Midbrain (tissue), 1 donor: ENCODE results near the gene RAB11FIP4.

Experiments used
- DNase-seq: peaks from one replicate; lab custom pipeline; 2025; lab: John Stamatoyannopoulos, UW

The RAB11FIP4 gene

DNA sequence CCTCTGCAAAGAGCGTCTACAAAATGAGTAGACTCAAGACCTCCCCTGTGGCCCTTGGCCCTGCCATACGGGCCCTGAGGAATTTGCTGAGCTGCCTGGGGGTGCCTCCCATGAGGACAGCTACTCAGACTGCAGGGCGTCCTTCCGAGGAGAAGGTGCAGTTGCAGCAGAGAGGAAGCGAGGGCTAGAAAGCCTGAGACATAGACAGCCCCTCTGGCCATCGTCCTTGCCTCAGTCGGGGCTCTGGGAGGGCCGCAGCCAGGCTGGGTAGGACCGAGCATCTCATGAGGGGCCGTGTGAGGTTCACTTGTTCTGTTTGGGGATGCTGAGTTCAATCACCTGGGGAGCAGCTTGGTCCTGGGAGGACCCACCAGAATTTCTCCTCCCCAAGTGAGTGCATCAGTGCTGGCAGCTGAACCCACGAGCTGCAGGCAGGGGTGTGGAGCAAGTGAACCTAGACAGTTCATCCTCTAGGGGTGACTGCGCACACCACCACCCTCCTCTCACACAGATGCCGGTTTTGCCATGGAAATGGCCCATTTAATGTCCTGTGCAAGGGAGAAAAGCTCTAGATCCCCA, 20.3 kb downstream of the RAB11FIP4 start:
- no peak for DNase-seq

DNA sequence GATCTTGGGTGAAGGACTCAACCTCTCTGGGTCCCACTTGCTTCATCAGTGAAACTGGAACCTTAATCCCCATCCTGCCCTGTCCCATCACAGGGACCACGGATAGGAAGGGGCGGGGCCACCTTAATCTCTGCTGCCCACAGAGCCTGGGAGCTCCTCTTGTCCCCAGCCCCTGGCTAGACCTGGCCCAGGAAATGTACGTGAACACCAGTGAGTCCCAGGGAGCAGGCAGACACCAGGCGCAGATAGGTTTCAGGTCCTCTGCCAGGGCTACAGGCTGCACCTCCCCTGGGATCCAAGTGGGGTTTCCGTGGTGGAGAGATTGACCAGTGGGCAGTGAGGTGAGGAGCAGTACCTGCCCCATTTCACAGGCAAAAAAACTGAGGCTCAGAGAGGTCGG, 21.0 kb downstream of the RAB11FIP4 start:
- no peak for DNase-seq

DNA sequence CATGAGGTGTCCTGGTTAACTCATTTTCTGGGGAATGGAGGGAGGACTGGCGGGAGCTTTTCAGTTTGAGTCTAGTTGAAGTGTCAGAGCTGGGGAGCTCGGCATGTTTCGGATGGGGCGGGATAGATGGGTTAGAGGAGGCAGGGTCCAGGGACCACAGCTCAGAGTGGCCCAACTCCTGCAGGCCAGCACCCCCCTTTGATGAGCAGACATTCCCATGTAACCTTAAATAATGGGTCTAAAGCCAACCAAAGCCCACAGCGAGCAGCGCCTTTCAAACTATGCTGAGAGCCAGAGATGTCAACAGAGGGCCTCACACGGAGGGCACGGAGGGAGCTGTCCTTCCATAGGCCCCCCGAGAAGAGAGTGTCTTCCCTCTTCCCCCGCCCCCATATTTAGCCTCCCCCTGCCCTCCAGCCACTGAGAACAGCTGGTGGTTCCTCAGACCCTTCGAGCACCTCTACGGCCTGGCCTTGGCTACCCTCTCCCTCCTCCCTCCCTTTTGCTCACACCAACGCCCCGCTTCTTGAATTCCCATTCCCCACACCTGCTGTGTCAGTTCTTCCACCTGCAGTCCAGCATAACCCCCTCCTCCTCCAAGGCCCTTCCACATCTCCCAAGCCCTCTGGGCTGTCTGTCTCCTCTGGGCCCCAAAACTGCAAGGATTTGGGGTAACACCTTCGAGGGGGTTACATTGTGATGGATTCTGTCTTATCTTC, 21.8 kb downstream of the RAB11FIP4 start:
- DNase-seq, result no peak

DNA sequence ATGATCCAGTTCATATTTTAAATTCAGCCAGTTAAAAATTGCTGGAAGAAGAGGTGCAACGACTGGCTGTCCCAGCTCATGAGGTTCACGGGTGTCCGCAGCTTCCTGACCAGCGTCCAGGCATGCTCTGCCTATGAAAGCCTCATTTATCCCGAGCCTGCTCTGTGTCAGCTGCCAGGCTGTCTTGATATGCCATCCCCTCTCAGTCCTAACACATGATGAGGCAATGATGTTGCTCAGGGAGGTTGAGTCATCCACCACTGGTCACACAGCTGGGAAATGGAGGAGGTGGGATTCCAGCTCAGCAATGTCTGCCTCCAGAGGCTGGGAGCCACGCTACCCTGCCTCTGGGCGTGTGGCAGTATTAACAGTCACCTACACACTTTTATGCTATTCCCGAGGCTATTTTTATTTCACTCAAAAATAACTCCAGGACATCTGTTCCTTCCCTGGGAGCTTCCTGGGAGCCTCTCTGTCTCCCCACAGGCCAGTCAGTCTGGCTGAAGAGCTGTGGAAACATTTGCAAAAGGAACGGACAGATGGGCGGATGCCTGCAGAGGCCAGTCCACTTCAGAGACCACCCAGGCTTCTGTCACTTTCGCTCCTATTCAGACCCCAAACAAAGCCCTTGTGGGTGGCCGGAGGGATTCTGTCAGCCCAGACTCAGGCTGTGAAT, 22.5 kb downstream of the RAB11FIP4 start:
- DNase-seq, result peak; percentile 82

DNA sequence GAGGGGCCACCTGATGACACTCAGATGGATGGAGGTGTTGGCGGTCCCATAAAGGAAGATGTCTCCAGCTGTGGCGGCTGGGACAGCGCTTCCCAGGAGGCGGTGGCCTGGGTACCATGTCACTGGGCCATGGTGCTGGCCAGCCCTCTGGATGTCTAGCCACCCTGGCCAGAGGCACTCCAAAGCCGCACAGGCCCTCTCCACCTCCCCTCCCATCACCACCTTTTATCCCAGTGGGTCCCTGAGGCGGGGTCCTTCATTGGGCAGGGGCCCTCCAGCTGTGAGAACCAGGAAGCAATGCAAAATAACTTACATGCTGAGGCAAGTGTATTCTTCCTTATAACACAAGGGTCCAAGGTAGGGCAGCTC, 23.1 kb downstream of the RAB11FIP4 start:
- DNase-seq, result no peak

DNA sequence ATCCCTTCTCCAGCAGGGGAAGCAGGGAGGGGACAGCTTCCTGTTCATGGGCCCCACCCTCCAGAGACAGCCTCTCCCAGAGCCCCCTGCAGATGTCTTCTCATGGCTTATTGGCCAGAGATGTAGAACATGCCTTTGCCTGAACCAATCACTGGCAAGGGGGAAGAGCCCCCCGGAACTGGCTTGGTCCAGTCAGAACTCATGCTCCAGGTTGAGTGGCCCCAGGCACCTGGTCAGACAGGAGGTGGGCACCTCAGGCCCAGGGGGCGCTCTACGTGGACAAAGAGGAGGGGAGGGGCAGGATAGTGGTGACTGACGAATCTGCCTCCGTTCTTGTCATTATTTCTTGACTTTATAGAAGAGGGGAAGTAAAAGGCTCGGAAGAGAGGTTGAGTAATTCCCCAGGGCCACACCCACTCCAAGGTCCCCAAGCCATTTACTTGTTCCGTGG, 23.6 kb downstream of the RAB11FIP4 start:
- no peak for DNase-seq

DNA sequence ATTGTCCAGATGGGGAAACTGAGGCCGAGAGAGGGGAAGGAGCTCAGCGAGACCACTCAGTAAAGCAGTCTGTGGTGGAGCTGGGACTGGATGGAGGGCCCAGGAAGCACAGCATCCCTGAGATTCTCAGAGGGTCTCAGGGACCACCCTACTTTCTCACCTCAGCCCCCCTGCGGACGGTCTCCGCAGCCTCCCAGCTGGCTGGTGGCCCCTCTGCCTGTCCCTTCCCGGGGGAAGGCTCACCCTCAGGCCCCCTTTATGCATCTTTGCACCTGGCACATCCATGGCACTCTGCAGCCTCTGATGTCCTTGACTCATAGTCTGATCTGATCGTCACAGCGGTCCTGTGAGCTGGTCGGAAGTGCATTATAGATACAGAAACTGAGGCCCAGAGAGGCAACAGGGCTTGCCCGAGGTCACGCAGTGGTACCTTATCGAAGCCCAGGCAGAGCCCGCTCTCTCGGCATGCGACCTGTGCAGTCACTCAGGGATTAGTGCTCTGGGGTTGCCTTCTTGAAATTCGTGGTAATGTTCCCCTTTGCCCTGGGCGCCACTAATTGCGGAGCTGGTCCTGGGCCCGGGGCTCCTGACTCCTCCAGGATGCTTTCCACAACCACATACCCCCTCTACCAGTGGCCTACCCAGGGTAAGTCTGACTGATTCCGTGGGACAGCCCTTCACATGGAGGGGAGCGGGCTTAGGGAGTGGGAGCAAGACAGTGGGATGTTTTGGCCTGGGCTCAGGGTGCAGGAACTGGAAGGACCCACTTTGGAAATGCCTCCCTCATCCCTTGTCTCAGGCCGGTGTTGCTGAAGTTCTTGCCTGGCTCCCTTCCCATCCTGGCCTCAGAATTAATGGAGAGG, 24.4 kb downstream of the RAB11FIP4 start:
- no peak for DNase-seq

DNA sequence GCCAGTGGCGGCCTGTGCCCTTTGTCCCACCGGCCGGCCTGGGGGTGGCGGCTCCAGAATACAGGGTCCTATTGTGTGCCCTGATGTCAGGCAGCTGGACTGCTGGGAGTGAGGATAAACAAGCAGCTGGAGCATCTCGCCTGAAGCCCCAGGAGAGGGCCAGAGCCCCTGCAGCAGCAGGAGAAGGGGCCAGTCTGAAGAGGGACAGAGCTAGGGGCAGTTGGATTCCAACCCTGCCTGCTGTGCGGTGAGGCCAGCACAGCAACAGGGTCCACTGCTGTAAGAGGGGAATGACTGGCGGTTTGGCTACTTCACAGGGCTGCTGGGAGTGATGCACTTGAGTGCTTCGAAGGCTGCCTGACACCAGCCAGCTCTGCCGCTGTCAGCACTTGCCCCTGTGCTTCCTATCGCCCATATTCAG, 25.0 kb downstream of the RAB11FIP4 start:
- peak; percentile 89 for DNase-seq

DNA sequence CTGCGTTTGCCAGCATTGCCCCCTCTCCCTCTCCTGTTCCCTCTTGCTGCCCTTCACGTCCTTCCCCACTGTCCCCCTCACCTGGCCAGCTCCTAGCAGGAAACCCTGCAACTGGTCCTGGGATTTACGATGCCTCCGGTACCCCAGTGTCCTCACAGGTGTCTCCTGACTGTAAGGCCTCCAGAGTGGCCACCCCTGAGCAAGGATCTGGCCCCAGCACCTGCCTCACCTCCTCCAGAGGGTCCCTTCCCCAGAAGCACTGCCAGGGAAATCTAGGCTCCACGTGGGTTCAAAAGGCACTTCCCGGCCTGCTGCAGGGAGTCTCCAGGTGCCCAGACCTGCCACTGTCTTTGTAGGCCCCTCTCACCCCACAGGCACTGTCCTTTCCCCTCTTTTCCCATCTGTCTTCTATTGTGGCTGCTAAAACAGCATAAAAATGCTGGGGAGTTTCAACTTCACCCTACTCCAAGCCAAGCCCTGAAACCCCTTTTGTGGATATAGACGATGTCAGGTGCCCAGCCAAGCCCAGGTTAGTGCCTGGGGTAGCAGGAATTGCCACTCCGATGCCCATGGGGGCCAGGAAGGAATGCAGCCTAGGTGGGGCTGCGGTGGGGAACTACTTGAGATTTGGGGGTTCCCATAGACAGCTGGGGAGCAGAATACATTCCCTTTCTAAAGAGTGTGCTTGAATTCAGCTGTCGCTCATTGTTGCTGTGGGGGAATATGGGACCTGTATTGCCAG, 25.7 kb downstream of the RAB11FIP4 start:
- no peak for DNase-seq

DNA sequence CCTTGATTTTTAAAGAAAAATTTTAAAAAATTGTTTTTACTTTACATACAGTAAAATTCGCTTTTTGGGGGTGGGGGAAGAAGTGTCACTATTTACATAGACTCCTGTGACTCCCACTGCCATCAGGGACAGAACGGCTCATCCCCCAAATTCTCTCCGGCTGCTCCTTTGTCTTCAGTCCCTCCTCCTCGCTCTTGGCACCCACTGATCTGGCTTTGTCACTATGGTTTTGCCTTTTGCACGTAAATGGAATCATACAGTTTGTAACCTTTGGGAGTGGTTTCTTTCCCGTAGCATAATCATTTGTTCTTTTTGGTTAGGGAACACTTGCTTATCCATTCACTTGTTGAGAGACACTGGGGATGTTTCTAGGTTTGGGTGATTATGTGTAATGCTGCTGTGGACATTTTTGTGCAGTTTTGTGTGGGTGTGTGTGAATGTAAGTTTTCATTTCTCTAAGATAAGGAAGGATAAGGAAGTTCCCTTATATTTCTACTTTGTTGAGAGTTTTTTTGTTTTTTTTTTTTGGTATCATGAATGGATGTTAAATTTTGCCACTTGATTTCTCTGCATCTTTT, 27.4 kb downstream of the RAB11FIP4 start:
- DNase-seq, result no peak

DNA sequence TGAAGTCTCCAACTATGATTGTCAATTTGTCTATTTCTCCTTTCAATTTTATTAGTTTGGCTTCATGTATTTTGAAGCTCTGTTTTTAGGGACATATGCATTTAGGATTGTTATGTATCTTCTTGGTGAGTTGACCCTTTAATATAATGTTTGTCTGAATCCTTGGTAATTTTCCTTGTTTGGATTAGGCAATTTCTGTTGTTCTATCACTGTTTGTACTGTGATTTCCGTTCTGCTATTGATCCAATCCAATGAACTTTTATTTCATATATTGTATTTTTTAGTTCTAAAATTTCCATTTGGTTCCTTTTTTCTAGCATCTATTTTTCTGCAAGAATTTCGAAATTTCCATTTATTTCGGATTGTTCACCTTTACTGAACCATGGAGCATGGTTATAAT, 31.0 kb downstream of the RAB11FIP4 start:
- DNase-seq, result no peak

DNA sequence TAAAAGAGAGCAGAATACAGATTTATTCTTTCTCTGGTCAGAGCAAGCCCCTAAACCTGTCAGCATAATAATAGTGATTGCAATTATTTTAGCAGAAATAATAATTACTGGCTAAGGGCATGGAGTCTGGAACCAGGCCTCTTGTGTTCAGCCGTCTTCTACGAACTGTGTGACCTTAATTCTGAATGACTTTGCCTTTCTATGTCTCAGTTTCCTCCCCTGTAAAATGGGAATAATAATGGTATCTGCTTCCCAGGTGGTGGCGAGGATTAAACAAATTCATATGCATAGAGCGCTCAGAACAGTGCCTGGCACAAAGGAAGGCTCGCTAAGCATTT, 33.4 kb downstream of the RAB11FIP4 start:
- no peak for DNase-seq

DNA sequence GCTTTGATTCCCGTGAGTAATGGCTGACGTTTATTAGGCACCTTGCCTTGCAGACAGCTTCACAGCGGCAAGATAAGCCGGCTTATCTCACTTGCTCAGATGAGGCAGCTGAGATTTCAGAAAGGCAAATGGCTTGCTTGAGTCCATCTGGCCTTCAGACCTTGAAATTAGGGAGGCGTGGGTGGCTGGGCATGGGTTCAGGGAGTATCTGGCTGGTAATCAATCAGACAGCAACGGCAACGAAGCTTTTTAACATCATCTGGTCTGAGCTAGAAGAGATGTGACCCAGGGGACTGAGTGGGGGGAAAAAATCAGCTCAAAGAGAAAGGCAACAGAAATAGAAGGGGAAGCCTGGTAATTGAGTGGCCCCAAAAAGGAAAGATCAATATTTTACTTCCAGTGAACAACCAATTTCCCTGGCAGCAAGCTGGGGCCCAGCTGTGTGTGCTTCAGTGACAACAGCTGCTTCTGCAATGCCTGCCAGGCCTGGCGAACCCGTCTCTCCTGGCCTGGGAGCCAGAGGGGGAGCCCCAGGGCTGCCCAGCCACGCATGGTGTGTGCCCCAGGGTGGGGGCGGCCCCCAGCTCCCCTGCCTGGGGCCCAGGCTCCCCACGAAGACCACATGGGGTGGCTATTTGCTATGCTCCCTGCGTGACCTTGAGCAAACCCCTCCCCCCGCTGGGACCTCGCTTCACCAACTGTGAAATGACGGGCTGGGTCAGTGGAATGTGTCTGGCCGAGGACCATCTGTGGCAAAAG, 34.0 kb downstream of the RAB11FIP4 start:
- DNase-seq, result peak; percentile 34

DNA sequence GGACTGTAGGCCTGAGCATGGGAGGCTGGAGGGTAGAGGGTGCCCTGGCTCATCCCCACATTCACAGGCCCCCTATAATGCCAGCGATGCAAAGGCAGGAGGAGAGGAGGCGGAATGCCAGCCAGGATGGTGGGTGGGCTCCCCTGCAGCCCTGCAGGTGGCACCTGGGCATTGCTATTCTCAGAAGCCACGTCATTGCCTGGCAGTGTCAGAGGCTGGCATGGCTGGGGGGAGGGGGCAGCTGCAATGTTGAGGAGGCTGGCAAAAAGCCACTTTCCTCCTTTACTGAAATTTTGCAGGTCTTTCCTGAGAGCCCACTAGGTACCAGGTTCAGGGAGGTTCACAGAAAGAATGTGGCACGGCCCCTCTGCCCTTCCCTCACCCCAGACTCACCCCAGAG, 36.2 kb downstream of the RAB11FIP4 start:
- no peak for DNase-seq

DNA sequence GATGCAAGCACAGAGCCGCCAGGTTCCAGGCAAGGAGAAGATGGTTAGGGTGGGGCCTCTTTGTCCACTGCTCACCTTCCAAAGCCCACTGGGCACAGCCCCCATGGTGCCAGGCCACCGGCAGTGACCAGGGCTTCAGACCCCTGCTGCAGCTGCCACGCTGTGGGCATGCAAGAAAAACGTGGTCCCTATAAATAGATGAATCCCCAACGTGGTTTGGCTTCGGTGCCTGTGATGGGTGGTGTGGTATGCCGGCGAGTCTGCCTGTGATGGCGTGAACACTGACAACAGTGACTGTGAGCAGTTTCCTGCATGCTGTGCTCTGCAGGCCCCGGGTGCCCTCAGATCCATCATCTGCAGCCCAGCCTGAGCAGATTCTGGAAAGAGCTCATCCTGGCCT, 36.6 kb downstream of the RAB11FIP4 start:
- DNase-seq, result no peak

DNA sequence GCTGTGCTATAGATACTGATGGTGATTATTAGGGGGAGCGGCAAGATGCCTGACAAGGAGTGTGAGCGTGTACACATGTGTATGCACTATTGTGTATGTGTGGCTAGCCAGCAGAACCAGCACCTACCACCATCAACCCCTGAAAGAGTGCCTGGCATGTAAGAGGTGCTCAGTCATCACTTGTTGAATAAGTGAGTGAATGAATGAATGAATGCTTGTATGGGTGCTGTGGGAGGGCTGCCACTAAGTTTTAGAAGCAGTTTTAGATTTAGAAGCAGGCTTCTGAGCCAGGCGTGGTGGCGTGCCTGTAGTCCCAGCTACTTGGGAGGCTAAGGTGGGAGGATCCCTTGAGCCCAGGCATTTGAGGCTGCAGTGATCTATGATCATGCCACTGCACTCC, 37.0 kb downstream of the RAB11FIP4 start:
- no peak for DNase-seq

DNA sequence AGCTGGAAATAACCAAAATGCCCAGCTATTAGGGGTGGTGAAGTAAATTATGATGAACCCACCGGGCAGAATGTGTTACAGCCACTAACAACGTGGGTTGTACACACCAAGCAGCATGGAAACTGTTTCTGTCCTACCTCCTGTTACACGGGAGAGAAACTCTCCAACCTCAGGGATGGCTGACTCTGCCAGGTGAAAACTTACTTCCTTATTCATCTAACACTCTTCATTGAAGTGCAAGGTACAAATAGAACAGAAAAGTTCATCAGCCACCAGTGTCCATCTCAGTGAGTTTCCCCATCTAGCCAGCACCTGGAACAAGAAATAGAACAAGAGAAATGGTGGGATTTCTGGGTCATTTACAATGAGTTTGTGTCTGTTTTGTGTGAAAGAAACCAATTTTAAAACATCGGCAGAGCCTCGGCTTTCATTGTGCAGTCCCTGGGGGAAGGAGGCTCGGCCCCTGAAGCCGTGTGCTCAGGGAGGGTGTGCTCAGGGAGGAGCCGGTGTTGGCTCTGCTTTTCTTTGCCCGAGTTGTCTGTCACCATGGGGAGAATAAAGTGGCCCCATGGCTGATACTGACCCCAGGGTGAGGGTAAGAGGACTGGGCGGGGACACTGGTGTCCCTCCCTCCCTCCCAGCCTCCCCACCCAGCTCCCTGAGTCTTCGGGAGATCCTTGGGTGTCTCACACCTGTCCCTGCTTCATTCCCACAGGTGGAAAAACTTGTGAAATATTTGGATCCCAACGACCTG, 39.8 kb downstream of the RAB11FIP4 start:
- no peak for DNase-seq

DNA sequence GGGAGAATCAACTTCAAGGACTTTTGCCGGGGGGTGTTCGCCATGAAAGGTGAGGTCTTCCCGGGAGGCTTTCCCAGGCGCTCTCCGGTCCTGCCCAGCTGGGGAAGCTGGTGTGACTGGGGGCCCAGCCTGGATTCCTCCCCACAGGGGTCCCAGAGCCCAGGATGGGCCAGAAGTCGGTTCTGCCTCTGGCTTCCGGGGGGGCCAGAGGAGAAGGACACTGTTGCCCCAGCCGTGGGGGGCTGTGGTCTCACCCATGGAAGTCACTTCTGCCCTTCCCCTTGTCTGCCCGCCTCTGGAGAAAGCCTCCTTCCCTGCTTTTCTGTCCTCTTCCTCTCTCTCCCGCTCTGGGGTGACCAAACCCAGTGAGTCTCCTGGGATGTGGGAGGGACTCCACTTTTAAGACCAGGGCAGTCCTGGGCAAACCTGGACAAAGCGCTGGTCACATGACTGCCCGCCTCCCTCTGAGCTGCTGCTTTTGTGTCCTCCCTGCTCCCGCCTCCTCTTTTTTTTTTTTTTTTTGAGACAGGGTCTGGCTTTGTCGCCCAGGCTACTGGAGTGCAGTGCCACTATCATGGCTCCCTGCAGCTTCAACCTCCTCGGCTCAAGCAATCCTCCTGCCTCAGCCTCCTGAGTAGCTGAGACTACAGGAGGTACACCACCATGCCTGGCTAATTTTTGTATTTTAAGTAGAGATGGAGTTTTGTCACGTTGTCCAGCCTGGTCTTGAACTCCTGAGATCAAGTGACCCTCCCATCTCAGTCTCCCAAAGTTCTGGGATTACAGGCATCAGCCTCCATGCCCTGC, 40.6 kb downstream of the RAB11FIP4 start:
- no peak for DNase-seq
